NCI-H1694 treated with DMSO at 0.1 percent for 48 hours (cell line): Measurements from ENCODE around the gene CYP2E1.
"Not testable (repeated sequence)": the region's sequence is repeated elsewhere in the genome, so short reads cannot be mapped to it uniquely, and the experiment has no call there.

Experiments
- DNase-seq: peaks from one replicate; lab custom pipeline; 2025; lab: John Stamatoyannopoulos, UW

CYP2E1 gene

GRCh38 chr10:133528845-133529575, 1.8 kb downstream of the CYP2E1 start:
- DNase-seq = no peak

DNA sequence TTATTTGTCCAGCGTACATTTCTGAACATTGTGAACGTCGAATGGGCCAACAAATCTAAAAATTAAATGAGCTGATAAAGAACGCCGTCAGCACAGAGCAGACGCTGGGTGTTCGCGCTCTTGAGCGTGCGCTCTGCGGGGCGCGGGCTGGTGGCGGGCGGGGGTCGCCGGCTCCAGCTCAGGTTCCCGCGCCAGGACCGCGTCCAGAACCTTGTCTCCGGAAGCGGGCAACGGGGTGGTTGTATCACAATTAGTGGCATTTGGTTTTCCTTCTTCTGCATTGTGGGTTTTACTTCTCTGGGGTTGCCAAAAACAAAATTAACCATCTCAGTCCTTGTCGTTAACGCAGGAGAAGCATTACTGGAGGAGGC, 2.4 kb downstream of the CYP2E1 start:
- DNase-seq = no peak

- DNase-seq = no peak
Measured at GRCh38 chr10:133530506-133530905, 3.3 kb downstream of the CYP2E1 start.

GRCh38 chr10:133532871-133533270, 5.7 kb downstream of the CYP2E1 start:
- no peak for DNase-seq

GRCh38 chr10:133534417-133534816, 7.3 kb downstream of the CYP2E1 start:
- DNase-seq = no peak

DNA sequence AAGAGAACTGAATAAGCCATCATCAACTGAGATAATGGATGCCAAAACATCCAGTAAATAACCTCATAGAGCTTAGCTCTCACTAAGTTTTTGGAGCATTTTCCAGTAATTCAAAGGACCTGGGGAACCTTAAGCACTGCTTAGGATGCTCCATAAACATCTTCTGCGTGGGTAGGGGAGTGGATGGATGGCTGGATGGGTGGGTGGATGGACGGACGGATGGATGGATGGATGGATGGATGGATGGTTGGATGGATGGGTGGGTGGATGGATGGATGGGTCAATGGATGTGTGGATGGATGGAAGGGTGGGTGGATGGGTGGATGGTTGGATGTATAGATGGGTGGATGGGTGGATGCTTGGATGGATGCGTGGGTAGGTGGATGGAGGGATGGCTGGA, 9.0 kb downstream of the CYP2E1 start:
- no peak for DNase-seq

- no peak for DNase-seq
Measured at GRCh38 chr10:133537546-133538545, 10.7 kb downstream of the CYP2E1 start.

DNA sequence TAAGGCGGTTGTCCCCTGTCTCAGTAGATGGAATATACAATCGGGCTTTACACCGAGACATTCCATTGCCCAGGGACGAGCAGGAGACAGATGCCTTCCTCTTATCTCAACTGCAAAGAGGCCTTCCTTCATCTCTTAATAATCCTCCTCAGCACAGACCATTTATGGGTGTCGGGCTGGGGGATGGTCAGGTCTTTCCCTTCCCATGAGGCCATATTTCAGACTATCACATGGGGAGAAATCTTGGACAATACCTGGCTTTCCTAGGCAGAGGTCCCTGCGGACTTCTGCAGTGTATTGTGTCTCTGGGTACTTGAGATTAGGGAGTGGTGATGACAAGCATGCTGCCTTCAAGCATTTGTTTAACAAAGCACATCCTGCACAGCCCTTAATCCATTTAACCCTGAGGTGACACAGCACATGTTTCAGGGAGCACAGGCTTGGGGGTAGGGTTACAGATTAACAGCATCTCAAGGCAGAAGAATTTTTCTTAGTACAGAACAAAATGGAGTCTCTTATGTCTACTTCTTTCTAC, 14.3 kb downstream of the CYP2E1 start:
- not testable (repeated sequence) for DNase-seq

- no peak for DNase-seq
Measured at GRCh38 chr10:133544506-133544905, 17.3 kb downstream of the CYP2E1 start.

- DNase-seq = no peak
Measured at GRCh38 chr10:133554600-133554999, 27.4 kb downstream of the CYP2E1 start.

DNA sequence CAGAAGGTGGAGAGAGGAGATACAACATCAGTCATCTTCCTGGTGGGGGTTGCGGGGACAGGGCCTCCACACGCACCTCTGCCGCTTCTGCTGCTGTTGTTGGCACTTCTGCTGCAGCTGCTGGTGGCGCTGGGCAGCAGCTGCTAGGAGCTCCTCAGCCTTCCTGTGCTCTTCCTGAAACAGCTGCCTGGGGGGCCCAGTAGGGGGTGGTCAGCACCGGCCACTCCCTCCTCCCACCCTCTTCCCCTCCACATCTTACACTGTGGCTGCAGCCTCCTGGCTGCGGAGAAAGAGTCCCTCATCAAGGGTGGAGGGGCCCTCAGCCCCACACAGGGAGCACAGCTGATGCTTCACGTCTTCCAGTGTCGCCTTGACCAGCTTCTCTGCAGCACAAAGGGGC, 28.4 kb downstream of the CYP2E1 start:
- no peak for DNase-seq

DNA sequence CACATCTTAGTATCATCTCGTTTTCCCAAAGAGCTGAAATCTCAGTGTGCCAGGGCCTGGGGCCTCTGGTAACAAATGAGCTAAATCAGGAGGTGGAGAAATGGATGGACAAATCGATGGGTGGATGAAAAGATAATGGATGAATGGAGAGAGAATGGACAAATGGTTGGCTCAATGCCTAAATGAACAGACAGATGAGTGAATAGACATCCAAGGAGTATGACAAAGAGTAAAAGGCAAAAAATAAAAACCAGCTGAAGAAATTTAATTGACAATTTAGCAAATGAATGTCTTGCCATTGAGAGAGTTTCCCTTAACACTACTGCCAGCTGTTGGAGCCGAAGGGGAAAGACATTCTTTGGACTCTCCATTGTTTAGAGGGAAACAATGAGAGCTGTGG, 30.2 kb downstream of the CYP2E1 start:
- DNase-seq = no peak

DNA sequence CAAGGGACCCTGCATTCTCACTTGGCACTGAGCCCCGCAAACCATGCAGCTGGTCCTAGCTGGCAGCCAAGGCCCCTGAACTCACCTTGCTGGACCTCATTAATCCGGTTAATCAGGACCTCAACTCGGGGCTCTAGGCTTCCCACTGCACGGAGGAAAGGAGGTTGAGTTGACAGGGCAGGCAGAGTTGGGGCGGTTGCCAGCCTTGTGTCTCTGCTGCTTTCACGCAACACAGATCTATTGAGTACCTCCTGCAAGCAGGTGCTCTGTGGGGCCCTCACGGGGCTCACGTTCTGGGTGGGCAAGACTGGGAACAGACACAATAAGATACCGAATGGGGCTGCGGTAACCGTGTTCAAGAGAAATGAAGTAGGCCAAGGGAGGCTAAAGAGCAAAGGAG, 32.1 kb downstream of the CYP2E1 start:
- DNase-seq = no peak

- DNase-seq = no peak
Measured at GRCh38 chr10:133564816-133565215, 37.7 kb downstream of the CYP2E1 start.

DNA sequence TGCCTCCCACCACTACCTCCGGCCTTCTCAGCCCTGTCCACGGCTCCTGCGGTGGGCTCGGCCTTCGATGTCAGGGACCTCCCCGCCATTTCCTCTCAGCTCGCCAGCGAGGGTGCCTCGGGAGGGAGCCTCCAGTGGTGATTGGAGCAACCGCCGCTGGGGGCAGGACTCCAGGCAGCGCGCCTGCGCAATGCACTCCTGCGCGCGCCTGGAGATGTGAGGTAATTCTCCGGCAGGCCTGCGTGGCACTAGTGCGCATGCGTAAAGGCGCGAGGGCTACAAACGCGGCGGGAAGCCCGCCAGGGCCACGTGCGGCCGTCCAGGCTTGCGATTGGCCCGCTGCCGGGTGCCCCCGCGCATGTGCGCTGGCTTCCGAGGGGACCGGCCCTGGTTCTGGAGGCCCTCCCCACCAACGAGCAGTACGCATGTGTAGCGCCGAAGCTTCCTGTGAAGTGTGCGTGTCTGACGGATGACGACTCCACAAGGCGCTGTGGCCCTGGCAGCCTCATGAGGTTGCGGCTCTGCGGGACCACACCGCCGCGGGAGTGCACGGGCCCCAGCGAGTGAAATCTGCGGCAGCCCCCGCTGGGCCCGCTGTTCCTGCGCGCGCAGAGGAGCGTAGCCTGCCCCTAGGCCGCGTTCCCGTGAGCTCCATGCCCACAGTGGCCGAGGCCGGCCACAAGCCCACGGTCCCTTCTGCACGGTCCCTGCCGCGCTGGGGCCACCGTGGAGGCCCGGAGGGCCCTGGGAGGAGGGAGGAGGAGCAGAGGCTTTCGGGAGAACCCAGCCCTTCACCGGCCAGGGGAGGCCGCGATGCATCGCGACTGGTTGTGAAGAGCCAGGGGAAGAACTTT, 38.5 kb downstream of the CYP2E1 start, which contains the start of gene SYCE1:
Gene SYCE1, minus strand, starts transcription at position 143 of the 854 bp plus-strand sequence. Its CDS starts 54 bp downstream, at position 89.
- DNase-seq = no peak

- no peak for DNase-seq
Measured at GRCh38 chr10:133567119-133567518, 40.0 kb downstream of the CYP2E1 start.

GRCh38 chr10:133567609-133568286, 40.6 kb downstream of the CYP2E1 start:
- no peak for DNase-seq

GRCh38 chr10:133568287-133568614, 41.1 kb downstream of the CYP2E1 start:
- no peak for DNase-seq

- DNase-seq = not testable (repeated sequence)
Measured at GRCh38 chr10:133568831-133569527, 41.8 kb downstream of the CYP2E1 start.

DNA sequence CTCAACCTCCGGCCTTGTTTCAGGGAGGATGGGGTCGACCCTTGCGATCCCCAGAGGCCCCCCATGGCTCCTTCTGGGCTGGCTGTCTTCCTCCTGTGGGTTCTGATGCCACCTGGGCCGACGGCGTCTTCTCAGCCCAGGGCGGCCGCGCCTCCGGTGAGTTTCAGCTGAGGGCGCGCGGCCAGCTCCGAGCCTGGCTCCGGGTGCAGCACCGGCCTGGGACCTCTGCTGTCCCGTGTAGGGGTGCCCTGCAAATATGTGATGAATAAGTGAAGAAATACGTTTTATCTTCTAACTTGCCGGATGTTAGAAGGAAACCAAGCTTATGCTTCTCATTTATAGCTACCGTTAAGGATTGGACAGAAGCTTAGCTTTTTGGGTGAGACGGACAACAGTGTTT, 42.6 kb downstream of the CYP2E1 start:
- DNase-seq = not testable (repeated sequence)

GRCh38 chr10:133572055-133572454, 44.9 kb downstream of the CYP2E1 start:
- DNase-seq = not testable (repeated sequence)
